IPS-18c (cell line): ENCODE results near the gene RPS21.

Source experiments
- H3K4me3 ChIP-seq: 2 replicates; pipeline ENCODE4 v1.7.0; 2013; ENCODE audit warnings: low read depth, mild to moderate bottlenecking, low read length, moderate library complexity; ENCODE audit not compliant: insufficient read depth
- H3K9me3 ChIP-seq: one replicate; pipeline ENCODE4 v1.6.1; 2013; ENCODE audit warnings: mild to moderate bottlenecking, low read length, moderate library complexity; ENCODE audit not compliant: control insufficient read depth, insufficient read depth

The RPS21 gene

GRCh38 chr20:62400021-62400420, 13.1 kb downstream of the RPS21 start:
- H3K4me3 ChIP-seq, result no peak overlapping the region
- H3K9me3 ChIP-seq, result peaks cover 2% of the 10 kb centered on the region

DNA sequence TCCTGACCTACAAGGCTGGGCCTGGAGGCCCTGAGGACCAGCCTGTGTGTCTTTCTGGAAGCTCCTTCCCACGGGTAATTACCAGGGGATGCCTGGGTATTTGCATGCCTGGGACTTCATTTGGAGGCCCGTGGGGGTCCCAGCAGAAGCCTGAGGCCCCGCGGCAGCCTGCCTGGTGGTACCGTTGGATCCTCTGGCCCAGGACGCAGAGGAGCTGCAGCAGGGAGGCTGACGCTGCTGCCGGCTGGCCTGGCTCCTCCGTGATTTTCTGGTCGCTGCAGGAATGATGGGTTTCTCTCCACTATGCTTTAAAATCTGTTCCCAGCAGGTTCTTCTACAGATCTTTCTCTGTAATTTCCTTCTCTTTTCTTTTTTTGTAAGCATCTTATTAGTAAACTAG, 13.6 kb downstream of the RPS21 start:
- no peak overlapping the region for H3K4me3 ChIP-seq
- peaks cover 2% of the 10 kb centered on the region for H3K9me3 ChIP-seq

DNA sequence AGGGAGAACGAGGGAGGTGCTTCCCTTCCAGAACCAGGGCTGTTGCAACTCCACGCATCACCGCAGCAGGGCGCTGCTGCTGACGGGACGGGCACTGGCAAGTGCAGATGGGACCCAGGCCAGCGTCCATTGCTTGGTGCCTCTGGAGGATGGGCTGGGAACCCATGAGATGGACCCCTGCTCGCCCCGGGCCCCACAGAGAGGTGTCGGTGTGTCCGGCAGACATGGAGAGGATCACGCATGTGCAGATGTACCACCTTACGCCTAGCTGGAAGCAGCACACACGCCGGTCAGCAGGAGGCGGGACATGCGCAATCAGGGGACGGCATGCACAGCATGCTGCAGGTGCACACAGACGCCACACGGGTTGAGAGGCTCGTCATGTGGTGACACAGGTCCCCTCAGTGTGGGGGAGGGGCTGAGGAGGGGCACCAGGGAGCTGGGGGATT, 14.5 kb downstream of the RPS21 start:
- peaks cover 2% of the 10 kb centered on the region for H3K9me3 ChIP-seq
- H3K4me3 ChIP-seq, result no peak overlapping the region

- Histone ChIP-seq H3K4me3 (no peak overlapping the region), H3K9me3 (peaks cover 2% of the 10 kb centered on the region)
Observed at GRCh38 chr20:62402456-62403150, 15.7 kb downstream of the RPS21 start.

DNA sequence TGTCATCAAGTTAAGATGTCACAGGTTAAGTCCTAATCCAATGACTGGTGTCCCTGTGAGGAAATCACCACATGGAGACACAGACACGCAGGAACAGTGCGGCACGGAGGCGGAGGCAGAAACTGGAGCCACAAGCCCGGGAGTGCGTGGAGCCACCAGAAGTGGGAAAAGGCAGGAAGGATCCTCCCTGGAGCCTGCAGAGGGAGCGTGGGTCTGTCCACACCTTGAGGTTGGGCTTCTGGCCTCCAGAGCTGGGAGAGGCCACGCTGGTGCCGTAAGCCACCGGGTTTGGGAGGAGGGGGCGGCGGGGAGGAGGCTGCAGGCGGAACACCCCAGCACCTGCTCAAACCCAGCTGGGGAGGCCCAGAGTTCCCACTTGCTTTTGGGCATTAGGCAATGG, 16.4 kb downstream of the RPS21 start:
- H3K4me3 ChIP-seq, result no peak overlapping the region
- H3K9me3 ChIP-seq, result no peaks in the 10 kb centered on the region

- H3K4me3 ChIP-seq, result no peak overlapping the region
Observed at GRCh38 chr20:62404112-62404665, 17.3 kb downstream of the RPS21 start.

GRCh38 chr20:62404761-62405107, 17.8 kb downstream of the RPS21 start:
- H3K4me3 ChIP-seq, result no peak overlapping the region
- no peaks in the 10 kb centered on the region for H3K9me3 ChIP-seq

More at GRCh38 chr20:62404112-62404665, 17.3 kb downstream of the RPS21 start:
- no peaks in the 10 kb centered on the region for H3K9me3 ChIP-seq

- Histone ChIP-seq H3K9me3 (no peaks in the 10 kb centered on the region), H3K4me3 (no peak overlapping the region)
Observed at GRCh38 chr20:62405108-62405980, 18.4 kb downstream of the RPS21 start.

DNA sequence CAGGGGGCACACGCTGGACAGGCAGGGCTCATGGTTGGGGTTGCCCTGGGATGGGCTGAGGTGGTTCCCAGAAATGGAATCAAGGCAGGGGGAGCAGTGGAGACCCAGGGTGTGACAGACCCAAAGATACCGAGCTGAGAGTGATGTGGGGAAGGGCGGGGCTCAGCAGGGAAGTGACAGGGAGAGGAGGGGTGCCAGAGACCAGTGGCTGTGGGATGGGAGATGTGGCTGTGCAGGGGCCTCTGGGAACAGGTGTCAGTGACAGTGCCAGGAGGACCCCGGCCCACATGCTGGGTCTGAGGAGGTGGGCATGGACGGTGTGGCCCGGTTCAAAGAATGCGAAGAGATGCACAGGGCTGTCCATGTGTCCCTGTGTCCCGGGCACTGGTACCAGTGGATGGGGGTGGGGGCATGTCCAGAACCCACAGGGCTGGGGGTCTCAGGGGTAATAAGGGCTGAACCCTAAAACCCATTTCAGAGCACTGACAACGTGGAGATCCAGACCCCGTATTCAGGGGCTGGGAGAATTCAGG, 19.1 kb downstream of the RPS21 start:
- H3K4me3 ChIP-seq, result peak overlapping the region; percentile 56
- no peaks in the 10 kb centered on the region for H3K9me3 ChIP-seq

GRCh38 chr20:62406635-62407176, 19.8 kb downstream of the RPS21 start:
- no peaks in the 10 kb centered on the region for H3K9me3 ChIP-seq
- peak overlapping the region; percentile 56 for H3K4me3 ChIP-seq

- no peaks in the 10 kb centered on the region for H3K9me3 ChIP-seq
Observed at GRCh38 chr20:62407221-62407992, 20.5 kb downstream of the RPS21 start, which contains the start of gene CABLES2. TSS of gene CABLES2 (minus strand) at chr20:62407285. CDS start at chr20:62407276, 9 bp downstream.

GRCh38 chr20:62408055-62408454, 21.2 kb downstream of the RPS21 start:
- no peaks in the 10 kb centered on the region for H3K9me3 ChIP-seq
- no peak overlapping the region for H3K4me3 ChIP-seq

More at GRCh38 chr20:62407221-62407992, 20.5 kb downstream of the RPS21 start, which contains the start of gene CABLES2:
- H3K4me3 ChIP-seq, result peak within 1 kb of the TSS; percentile 56

DNA sequence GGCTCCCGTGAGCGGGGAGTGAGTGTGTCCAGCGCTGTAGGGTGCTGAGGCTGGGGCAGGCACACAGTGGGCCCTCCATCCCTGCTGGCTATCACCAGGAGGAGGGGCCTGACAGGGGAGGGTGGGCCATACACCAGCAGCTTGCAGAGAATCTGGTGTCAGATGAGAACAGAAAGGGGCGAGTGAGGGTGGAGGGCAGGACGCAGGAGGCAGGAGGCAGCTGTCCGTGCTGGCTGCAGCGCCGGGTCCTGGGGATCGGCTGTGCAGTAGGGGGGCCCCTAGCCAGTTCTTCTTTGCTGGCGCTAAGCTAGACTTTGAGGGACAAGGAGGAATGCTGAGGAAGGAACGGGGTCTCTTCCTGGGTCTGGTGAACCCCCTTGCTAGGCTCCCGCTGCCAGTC, 21.7 kb downstream of the RPS21 start:
- Histone ChIP-seq H3K9me3 (no peaks in the 10 kb centered on the region), H3K4me3 (no peak overlapping the region)

- H3K4me3 ChIP-seq, result no peak overlapping the region
- H3K9me3 ChIP-seq, result no peaks in the 10 kb centered on the region
Observed at GRCh38 chr20:62409086-62409853, 22.4 kb downstream of the RPS21 start.

GRCh38 chr20:62409931-62410745, 23.2 kb downstream of the RPS21 start:
- Histone ChIP-seq H3K4me3 (no peak overlapping the region), H3K9me3 (no peaks in the 10 kb centered on the region)
